ENCODE results near the gene CCDC17.

Gene CCDC17

DNA sequence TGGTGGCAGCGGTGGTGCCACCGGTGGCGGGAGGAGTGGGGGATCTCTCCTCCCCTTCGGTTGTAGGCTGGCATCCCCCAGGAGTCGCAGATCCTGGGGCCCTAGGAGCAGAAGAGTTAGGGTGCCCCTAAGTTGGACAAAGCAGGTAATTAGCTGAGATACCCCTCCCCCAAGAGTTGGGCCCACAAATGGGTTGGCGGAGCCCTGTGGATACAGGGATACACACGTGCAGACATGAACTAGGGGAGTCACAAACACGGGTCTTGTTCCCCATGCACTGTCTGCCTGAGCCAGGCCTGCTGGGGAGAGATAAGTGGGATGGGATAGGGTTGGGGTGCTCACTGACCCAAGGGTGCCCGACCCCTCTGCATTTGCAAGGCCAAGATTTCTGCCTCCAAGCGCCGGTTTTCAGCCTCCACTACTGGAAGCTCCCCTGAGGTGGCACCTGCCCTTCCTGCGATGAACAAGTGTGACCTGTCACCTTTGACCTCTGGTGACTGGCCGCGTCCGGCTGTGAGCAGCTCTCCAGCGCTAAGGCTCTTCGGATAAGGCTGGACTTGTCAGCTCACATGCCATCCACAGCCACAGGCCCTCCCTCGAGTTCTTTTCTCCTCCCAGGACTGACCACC, 1.8 kb downstream of the CCDC17 start:
- no peaks in the 10 kb centered on the region for H3K27me3 ChIP-seq (ENCODE audit: control insufficient read depth, insufficient read depth, low read length, poor library complexity, severe bottlenecking)
- 91% methylated on average over 18 of the region's 18 CpGs for WGBS, 2 experiments
- H3K9me3 ChIP-seq (ENCODE audit: control insufficient read depth, low read length): no peaks in the 10 kb centered on the region
- no peaks in the 10 kb centered on the region for H3K4me1 ChIP-seq (ENCODE audit: control insufficient read depth, insufficient read depth, low read length)
- peaks cover 21% of the 10 kb centered on the region for H3K36me3 ChIP-seq (ENCODE audit: control insufficient read depth, insufficient read depth, low read length)
- H3K4me3 ChIP-seq (ENCODE audit: insufficient read depth, low read depth, low read length): no peak overlapping the region
- H3K27ac ChIP-seq (ENCODE audit: insufficient read depth, low read depth, low read length, poor library complexity, severe bottlenecking): peak overlapping the region; percentile 63

DNA sequence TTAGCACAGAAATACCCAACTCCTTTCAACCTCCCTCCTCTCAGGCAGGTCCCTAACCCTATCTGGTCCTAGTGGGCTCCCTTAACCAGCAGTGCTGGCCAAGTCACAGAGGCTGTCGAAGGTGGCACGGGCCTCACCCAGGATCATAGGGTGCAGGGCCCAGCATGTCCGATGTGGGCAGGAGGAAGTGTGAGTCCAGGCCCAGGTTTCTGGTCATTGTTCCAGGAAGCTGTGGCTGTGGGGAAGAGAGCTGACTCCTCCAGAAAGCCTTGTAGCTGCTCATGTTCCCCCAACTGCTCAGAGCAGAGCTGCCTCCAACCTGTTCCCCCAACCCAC, 2.4 kb downstream of the CCDC17 start:
- H3K27ac ChIP-seq (ENCODE audit: insufficient read depth, low read depth, low read length, poor library complexity, severe bottlenecking): peak overlapping the region; percentile 63
- no peaks in the 10 kb centered on the region for H3K27me3 ChIP-seq (ENCODE audit: control insufficient read depth, insufficient read depth, low read length, poor library complexity, severe bottlenecking)
- no peaks in the 10 kb centered on the region for H3K4me1 ChIP-seq (ENCODE audit: control insufficient read depth, insufficient read depth, low read length)
- WGBS, 2 experiments: 90 to 99% methylated on average over 3 of the region's 3 CpGs
- H3K9me3 ChIP-seq (ENCODE audit: control insufficient read depth, low read length): no peaks in the 10 kb centered on the region
- H3K4me3 ChIP-seq (ENCODE audit: insufficient read depth, low read depth, low read length): no peak overlapping the region
- peaks cover 23% of the 10 kb centered on the region for H3K36me3 ChIP-seq (ENCODE audit: control insufficient read depth, insufficient read depth, low read length)

DNA sequence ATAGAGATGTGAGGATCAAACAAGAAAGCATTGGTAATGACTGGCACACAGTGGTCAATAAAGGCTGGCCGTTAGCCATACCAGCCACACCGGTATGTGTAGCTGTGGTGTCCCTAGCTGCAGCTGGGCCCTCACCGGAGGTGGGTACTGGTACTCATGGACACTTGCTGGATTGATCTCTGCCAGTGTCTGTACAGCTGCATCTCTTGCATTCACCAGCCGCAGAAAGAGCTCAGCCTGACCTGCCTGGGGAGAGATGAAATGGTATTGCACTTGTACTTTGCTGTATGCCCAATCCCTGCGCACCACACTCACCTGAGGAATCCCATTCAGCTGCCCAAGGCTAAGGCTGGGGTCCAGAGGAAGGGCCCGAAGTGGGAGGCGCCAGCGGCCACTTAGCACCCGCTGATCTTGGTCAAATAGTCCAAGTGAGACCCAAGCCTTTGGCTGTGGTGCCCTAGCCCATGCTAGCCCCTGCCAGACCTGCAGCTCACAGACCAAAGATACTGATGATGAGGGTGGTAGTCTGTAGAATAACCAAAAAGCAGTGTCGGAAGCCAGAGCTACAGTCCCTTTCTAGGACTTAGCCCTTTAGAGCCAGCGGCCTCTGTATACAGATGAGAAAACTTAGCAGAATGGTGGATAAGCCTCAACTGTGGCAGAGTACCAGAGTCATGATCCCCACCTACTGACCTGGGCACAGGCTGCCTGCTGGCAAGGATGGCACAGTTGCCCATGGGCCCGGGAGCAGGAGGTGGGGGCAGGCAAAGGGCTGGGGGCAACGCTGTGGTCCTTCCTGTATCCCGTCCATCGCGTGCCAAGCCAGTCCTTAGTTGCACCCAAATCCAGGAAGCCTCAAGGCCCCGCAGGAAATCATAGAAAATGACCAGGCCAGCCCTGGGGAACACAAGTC, 3.0 kb downstream of the CCDC17 start:
- 94 to 95% methylated on average over 17 of the region's 17 CpGs for WGBS, 2 experiments
- Histone ChIP-seq H3K4me1 (ENCODE audit: control insufficient read depth, insufficient read depth, low read length) (no peaks in the 10 kb centered on the region), H3K27me3 (ENCODE audit: control insufficient read depth, insufficient read depth, low read length, poor library complexity, severe bottlenecking) (no peaks in the 10 kb centered on the region), H3K9me3 (ENCODE audit: control insufficient read depth, low read length) (no peaks in the 10 kb centered on the region), H3K27ac (ENCODE audit: insufficient read depth, low read depth, low read length, poor library complexity, severe bottlenecking) (peak overlapping the region; percentile 44), H3K4me3 (ENCODE audit: insufficient read depth, low read depth, low read length) (no peak overlapping the region), H3K36me3 (ENCODE audit: control insufficient read depth, insufficient read depth, low read length) (peaks cover 27% of the 10 kb centered on the region)

DNA sequence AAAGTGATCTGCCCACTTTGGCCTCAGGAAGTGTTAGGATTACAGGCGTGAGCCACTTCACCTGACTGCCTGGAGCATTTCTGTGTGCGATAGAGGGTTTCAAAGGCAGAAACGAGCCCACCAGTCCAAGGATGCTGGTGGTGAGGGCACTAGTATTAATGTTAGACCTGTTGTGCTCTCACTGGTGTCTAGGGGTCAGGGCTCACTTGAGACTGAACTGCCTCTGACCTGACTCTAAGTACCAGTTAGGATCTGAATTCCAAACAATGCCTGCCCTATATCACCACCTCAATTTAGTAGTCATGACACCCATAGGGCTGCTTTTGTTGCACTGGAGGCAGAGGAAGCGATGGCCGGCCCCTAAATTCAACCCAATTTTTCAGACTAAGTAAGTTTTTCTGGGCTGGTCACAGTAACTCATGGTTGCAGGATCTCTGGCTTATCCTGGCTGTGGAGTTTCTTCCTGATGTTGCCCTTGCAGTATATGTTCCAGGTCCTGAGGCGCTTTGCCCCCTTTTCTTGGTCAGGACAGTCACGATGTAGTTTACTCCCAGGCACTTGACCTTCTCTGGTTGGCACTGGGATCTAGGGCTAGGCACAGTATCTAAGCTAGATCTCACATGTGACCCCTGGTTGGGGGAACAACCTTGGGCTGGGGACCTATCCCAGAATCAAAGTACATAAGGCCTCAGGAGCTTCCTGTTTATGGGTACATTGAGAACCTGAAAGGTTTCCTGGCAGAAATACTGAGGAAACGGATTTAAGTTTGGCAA, 4.5 kb downstream of the CCDC17 start:
- peaks cover 40% of the 10 kb centered on the region for H3K36me3 ChIP-seq (ENCODE audit: control insufficient read depth, insufficient read depth, low read length)

DNA sequence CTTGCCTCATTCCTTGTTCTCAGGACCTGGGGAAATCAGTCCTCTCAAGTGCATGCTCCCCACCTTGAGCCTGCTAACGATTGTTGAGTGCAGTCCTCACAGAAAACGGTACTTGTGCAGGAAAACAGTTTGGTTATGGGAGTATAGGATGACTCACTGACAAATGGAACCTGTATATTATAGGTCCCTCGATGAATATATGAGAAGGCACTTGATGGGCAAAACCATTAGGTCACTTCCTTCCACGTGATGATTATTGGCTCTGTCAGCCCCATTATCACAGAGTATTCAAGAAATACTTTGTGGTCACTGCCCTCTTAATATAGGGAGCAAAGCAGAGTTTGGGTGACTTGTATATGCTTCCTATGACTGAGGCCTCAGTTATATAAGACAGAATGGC, 6.2 kb downstream of the CCDC17 start:
- H3K27ac ChIP-seq (ENCODE audit: insufficient read depth, low read depth, low read length, poor library complexity, severe bottlenecking): no peak overlapping the region
- H3K36me3 ChIP-seq (ENCODE audit: control insufficient read depth, insufficient read depth, low read length): peaks cover 46% of the 10 kb centered on the region
- no peak overlapping the region for H3K4me3 ChIP-seq (ENCODE audit: insufficient read depth, low read depth, low read length)
- H3K4me1 ChIP-seq (ENCODE audit: control insufficient read depth, insufficient read depth, low read length): no peaks in the 10 kb centered on the region
- no peaks in the 10 kb centered on the region for H3K9me3 ChIP-seq (ENCODE audit: control insufficient read depth, low read length)
- no peaks in the 10 kb centered on the region for H3K27me3 ChIP-seq (ENCODE audit: control insufficient read depth, insufficient read depth, low read length, poor library complexity, severe bottlenecking)
- 96 to 99% methylated on average over 4 of the region's 4 CpGs for WGBS, 2 experiments

More for the DNA sequence above, 4.5 kb downstream of the CCDC17 start:
- no peaks in the 10 kb centered on the region for H3K27me3 ChIP-seq (ENCODE audit: control insufficient read depth, insufficient read depth, low read length, poor library complexity, severe bottlenecking)
- no peaks in the 10 kb centered on the region for H3K9me3 ChIP-seq (ENCODE audit: control insufficient read depth, low read length)
- no peaks in the 10 kb centered on the region for H3K4me1 ChIP-seq (ENCODE audit: control insufficient read depth, insufficient read depth, low read length)
- H3K4me3 ChIP-seq (ENCODE audit: insufficient read depth, low read depth, low read length): no peak overlapping the region
- peak overlapping the region; percentile 55 for H3K27ac ChIP-seq (ENCODE audit: insufficient read depth, low read depth, low read length, poor library complexity, severe bottlenecking)
- WGBS, 2 experiments: 78 to 84% methylated on average over 8 of the region's 8 CpGs

DNA sequence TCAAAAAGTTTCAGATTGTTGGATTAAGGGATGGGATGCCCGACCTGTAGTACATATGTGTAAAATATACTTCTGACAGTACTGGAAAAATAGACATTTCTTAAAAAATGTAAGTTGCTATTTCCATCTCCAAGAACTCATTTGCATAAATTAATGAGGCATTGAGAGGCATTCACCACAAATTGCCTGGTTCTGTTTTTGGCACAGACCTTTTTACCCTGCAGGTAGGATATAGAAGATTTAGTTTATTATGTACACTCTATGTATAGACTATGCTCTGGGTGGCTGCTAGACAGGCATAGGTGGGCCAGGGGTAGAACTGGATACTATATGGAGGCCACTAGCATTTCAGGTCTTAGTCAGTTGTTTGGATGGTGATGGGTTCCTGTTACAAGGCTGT, 8.0 kb downstream of the CCDC17 start:
- Histone ChIP-seq H3K4me1 (ENCODE audit: control insufficient read depth, insufficient read depth, low read length) (no peaks in the 10 kb centered on the region), H3K27me3 (ENCODE audit: control insufficient read depth, insufficient read depth, low read length, poor library complexity, severe bottlenecking) (no peaks in the 10 kb centered on the region), H3K9me3 (ENCODE audit: control insufficient read depth, low read length) (no peaks in the 10 kb centered on the region), H3K27ac (ENCODE audit: insufficient read depth, low read depth, low read length, poor library complexity, severe bottlenecking) (no peak overlapping the region), H3K4me3 (ENCODE audit: insufficient read depth, low read depth, low read length) (no peak overlapping the region), H3K36me3 (ENCODE audit: control insufficient read depth, insufficient read depth, low read length) (peaks cover 55% of the 10 kb centered on the region)
- 88 to 100% methylated on average over 1 of the region's 1 CpG for WGBS, 2 experiments

DNA sequence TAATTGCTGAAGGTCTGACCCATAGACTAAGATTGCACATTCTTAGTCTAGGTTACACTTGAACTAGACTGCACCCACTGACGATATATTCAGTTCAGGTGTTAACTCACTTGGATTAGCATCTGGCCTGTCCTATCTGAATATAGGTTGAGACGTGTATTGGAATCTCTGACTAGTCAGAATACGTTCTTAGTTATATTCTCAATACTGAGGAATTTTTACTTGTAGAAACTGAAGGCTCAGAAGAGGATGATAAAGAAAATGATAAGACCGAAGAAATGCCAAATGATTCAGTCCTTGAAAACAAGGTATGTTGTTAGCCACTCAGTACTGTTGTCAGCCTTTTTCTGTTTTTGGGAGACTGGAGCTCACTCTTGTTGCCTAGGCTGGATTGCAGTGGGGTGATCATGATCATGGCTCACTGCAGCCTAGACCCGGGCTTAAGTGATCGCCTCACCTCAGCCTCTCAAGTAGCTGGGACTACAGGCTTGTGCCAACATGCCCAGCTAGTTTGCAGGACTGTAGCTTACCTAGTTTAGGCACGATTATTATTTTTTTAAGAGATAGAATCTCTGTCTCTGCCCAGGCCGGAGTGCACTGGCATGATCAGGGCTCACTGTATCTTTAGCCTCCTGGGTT, 10.8 kb downstream of the CCDC17 start:
- Histone ChIP-seq H3K4me3 (ENCODE audit: insufficient read depth, low read depth, low read length) (no peak overlapping the region), H3K4me1 (ENCODE audit: control insufficient read depth, insufficient read depth, low read length) (no peaks in the 10 kb centered on the region), H3K27me3 (ENCODE audit: control insufficient read depth, insufficient read depth, low read length, poor library complexity, severe bottlenecking) (no peaks in the 10 kb centered on the region), H3K9me3 (ENCODE audit: control insufficient read depth, low read length) (no peaks in the 10 kb centered on the region), H3K27ac (ENCODE audit: insufficient read depth, low read depth, low read length, poor library complexity, severe bottlenecking) (peak overlapping the region; percentile 16), H3K36me3 (ENCODE audit: control insufficient read depth, insufficient read depth, low read length) (peaks cover 82% of the 10 kb centered on the region)
- WGBS, 2 experiments: 90 to 92% methylated on average over 8 of the region's 8 CpGs

DNA sequence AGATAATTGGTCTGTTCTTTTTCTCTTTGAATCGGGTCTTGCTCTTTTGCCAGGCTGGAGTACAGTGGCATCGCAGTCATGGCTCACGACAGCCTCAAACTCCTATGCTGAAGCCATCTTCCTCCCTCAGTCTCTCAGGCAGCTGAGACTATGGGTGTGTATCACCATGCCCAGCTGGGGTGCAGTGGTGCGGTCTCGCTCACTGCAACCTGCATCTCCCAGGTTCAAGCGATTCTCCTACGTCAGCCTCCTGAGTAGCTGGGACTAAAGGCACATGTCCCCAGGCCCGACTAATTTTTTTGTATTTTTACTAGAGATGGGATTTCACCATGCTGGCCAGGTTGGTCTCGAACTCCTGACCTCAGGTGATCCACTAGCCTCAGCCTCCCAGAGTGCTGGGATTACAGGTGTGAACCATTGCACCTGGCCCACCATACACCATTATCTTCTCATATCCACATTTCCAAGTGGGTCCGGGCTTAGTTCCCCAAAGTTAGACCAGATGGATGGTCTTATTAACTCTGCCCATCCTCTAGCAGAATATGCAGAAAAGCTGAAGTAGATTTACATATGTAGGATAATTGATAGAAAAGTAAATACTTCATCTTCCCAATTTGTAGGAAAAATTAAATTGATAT, 13.1 kb downstream of the CCDC17 start:
- WGBS, 2 experiments: 91 to 97% methylated on average over 10 of the region's 10 CpGs
- H3K36me3 ChIP-seq (ENCODE audit: control insufficient read depth, insufficient read depth, low read length): peaks cover 69% of the 10 kb centered on the region

DNA sequence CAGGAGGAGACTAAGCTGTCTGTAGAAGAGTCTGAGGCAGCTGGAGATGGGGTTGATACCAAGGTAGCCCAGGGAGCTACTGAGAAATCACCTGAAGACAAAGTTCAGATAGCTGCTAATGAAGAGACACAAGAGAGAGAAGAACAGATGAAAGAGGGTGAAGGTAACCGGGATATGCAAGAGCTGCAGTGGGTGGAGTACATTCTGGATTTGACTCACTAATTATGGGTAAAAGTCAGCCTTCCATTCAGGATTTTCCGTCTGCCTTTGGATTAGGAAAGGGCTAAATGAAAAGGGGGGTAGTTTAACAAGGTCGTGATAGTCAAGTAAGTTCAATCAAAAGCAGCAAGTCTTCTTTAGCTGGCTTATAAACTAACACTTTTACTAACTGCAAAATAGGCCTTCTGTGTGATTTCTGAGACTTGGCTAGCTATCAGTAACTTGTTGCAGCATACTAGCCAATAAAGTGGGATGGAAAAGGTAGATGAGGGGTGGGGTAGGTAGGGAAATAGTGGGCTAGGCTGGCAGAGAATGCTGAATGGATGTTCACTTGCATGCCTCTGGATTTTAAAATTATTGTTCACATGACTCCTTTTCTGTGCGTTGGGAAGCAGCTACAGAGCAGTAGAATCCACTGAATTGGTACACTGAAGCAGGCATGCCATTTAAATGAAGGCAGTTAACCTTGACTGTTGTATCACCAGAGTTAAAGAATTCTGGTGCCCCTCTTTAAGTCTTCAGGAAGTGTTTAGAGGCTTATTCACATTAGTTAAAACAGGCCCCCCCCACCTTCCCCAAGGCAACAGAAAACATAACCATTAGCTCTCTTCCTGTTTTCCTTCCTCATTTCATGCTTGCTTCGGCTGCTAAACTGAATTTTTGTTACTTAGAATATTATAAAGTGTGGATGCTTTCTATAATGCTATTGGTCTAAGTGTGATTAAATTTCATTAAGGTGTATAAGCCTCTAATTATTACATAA, 15.4 kb downstream of the CCDC17 start:
- peaks cover 50% of the 10 kb centered on the region for H3K36me3 ChIP-seq (ENCODE audit: control insufficient read depth, insufficient read depth, low read length)

More for the DNA sequence above, 13.1 kb downstream of the CCDC17 start:
- Histone ChIP-seq H3K9me3 (ENCODE audit: control insufficient read depth, low read length) (no peaks in the 10 kb centered on the region), H3K27me3 (ENCODE audit: control insufficient read depth, insufficient read depth, low read length, poor library complexity, severe bottlenecking) (no peaks in the 10 kb centered on the region), H3K4me3 (ENCODE audit: insufficient read depth, low read depth, low read length) (no peak overlapping the region), H3K27ac (ENCODE audit: insufficient read depth, low read depth, low read length, poor library complexity, severe bottlenecking) (no peak overlapping the region), H3K4me1 (ENCODE audit: control insufficient read depth, insufficient read depth, low read length) (no peaks in the 10 kb centered on the region)

More for the DNA sequence above, 15.4 kb downstream of the CCDC17 start:
- H3K27me3 ChIP-seq (ENCODE audit: control insufficient read depth, insufficient read depth, low read length, poor library complexity, severe bottlenecking): no peaks in the 10 kb centered on the region
- H3K27ac ChIP-seq (ENCODE audit: insufficient read depth, low read depth, low read length, poor library complexity, severe bottlenecking): no peak overlapping the region
- H3K4me3 ChIP-seq (ENCODE audit: insufficient read depth, low read depth, low read length): no peak overlapping the region
- 94 to 98% methylated on average over 4 of the region's 5 CpGs for WGBS, 2 experiments
- no peaks in the 10 kb centered on the region for H3K9me3 ChIP-seq (ENCODE audit: control insufficient read depth, low read length)
- H3K4me1 ChIP-seq (ENCODE audit: control insufficient read depth, insufficient read depth, low read length): no peaks in the 10 kb centered on the region
